Measurements from ENCODE around the gene LKAAEAR1. TPM values are rescaled to one million over a fixed set of nuclear protein-coding genes. Genes with fewer than 3 reads are reported as not detected.

The LKAAEAR1 gene
- polyA plus RNA-seq, 1 donor from 2014 or later, result 0.83 TPM

DNA sequence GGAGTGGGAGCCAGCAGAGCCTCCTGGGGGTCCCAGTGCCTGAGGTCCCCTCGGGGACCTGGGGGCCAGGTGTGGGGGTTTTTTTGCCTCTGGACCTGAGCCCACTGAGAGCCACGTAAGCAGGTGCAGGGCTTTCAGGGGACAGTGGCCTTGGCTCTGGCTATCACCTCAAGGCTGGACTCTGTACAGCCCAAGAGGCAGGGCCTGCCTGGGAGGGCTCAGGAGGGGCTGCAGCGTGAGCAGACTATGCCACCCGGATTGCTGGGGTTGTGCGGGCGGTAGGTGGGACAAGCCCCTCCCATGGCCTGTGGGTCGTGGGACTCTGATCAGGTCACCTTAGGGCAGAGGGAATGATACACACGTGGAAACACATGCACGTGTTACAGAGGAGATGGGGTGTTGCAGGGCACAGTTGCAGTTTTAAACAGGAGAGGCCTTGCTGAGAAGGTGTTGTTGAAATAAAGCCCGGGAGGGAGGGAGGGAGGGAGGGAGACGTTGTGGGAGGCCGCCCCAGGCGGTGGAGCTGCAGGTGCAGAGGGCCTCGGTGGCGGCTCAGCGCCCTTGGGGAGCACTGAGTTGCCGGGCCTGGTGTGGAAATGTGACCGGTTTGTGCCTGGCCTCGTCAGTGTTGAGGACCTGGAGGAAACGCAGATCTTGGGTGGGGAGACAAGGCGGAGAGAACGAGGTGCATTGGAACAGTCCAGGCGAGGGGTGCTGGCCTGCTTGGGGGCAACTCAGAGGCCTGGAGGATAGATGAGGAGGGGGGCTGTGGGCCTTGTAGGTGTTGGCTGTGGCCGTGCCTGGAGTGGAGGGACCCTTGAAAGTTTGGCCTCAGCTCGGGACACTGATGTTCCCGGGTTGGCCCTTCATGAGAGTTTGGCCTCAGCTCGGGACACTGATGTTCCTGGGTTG is 18.9 kb downstream of the LKAAEAR1 start:
- peak overlapping the region; percentile 87 to 96 (median 93) for H3K27ac Mint-ChIP-seq
- peak overlapping the region in 3 of 4 donors; percentile 70 to 89 (median 84) for H3K4me3 Mint-ChIP-seq
- no peaks in the 10 kb centered on the region for H3K9me3 Mint-ChIP-seq
- H3K36me3 Mint-ChIP-seq, result peaks cover 1% of the 10 kb centered on the region
- peaks cover 17 to 31% (median 20%) of the 10 kb centered on the region in 3 donors for H3K4me1 Mint-ChIP-seq
- peaks cover 4% of the 10 kb centered on the region for H3K27me3 Mint-ChIP-seq

GRCh38 chr20:64064145-64064698 is 20.0 kb downstream of the LKAAEAR1 start:
- Mint-ChIP-seq H3K9me3 (no peaks in the 10 kb centered on the region), H3K27me3 (peaks cover 4% of the 10 kb centered on the region), H3K4me1 (peaks cover 17 to 31% (median 20%) of the 10 kb centered on the region in 3 donors), H3K27ac (peak overlapping the region in 2 of 3 donors; percentile 61 to 69), H3K4me3 (peak overlapping the region; percentile 70 to 95 (median 86)), H3K36me3 (peaks cover 1% of the 10 kb centered on the region)

- Mint-ChIP-seq H3K36me3 (peaks cover 1% of the 10 kb centered on the region), H3K4me3 (peak overlapping the region; percentile 80 to 95 (median 86)), H3K4me1 (peaks cover 17 to 31% (median 20%) of the 10 kb centered on the region in 3 donors), H3K27me3 (peaks cover 4% of the 10 kb centered on the region), H3K9me3 (no peaks in the 10 kb centered on the region), H3K27ac (peak overlapping the region in 2 of 3 donors; percentile 28 to 61)
These were observed 20.6 kb downstream of the LKAAEAR1 start for GRCh38 chr20:64063389-64064144.

- peak within 1 kb of the TSS; percentile 80 to 95 (median 86) for H3K4me3 Mint-ChIP-seq
- H3K9me3 Mint-ChIP-seq, result no peaks in the 10 kb centered on the region
- peaks cover 17 to 37% (median 25%) of the 10 kb centered on the region in 3 donors for H3K4me1 Mint-ChIP-seq
- H3K27ac Mint-ChIP-seq, result peak within 1 kb of the TSS in 2 of 3 donors; percentile 28 to 61
- H3K36me3 Mint-ChIP-seq, result peaks cover 1% of the 10 kb centered on the region
- peaks cover 4% of the 10 kb centered on the region for H3K27me3 Mint-ChIP-seq
These were observed 21.4 kb downstream of the LKAAEAR1 start, which contains the start of gene TCEA2 for GRCh38 chr20:64062596-64063388. TSS of gene TCEA2 (plus strand) at chr20:64063198. CDS start at chr20:64063313, 115 bp downstream.

DNA sequence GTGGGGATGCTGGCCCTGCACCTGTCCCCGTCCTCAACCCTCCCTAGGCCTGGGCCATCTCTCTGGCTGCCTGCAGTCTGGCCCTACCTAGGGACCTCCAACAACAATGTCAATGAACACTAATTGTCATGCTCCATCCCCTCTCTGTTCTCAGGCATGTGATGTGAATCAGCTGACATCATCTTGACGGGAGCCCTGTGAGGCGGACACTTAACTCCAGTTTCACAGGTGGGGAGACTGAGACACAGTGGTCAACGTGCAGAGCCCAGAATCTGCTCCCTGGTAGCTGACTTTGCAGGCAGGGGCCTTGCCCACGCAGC is 22.0 kb downstream of the LKAAEAR1 start:
- Mint-ChIP-seq H3K4me1 (peaks cover 17 to 39% (median 25%) of the 10 kb centered on the region in 3 donors), H3K27me3 (peaks cover 4% of the 10 kb centered on the region), H3K9me3 (no peaks in the 10 kb centered on the region), H3K27ac (peak overlapping the region in 1 of 3 donors; percentile 18), H3K4me3 (peak overlapping the region in 3 of 4 donors; percentile 65 to 83 (median 81)), H3K36me3 (peaks cover 1% of the 10 kb centered on the region)

GRCh38 chr20:64058536-64058935 is 25.7 kb downstream of the LKAAEAR1 start:
- Mint-ChIP-seq H3K27me3 (peaks cover 7% of the 10 kb centered on the region), H3K4me3 (peak overlapping the region in 1 of 4 donors; percentile 54), H3K4me1 (peaks cover 0 to 13% (median 7%) of the 10 kb centered on the region in 3 donors), H3K36me3 (peaks cover 3% of the 10 kb centered on the region), H3K27ac (peak overlapping the region in 1 of 3 donors; percentile 31), H3K9me3 (no peaks in the 10 kb centered on the region)

DNA sequence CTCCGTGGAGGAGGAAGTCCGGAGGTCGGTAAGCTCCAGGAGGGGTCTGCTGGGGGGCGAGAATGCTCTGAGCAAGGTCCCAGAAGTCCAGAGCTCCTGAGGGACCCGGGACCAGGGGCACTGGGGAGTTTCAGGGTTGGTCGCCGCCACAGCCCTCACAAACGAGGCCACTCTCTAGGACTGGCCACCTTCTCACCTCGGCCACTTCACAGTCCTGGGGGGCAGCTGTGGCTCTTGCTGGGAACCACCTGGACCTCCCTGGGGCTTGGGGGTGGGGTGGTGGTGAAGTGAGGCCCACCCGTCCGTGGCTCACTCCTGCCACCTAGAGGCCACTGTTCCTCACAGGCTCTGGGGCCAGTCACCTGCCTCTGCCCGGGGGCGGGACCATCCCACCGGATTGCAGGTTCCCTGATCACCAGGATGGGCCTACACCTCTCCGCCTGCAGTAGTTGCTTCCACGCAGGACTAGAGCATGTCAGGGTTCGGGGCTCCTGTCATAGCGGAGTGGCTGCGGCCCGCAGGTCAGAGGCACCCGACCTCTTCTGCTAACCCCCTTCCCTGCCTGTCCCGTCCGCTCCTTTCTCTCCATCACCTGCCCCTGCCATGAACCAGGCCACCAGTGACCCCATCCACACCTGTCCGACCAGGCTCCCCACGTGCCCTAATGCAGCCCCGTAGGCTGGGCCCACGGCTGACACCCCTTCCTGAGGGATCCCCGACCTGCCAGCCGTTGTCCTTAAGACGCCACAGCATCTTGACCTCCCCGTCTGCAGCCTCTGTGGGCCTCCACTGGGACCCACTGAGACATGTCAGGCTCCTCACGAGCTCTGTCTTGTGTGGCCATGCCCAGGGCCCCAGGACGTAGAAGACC is 26.3 kb downstream of the LKAAEAR1 start:
- peaks cover 13% of the 10 kb centered on the region for H3K27me3 Mint-ChIP-seq
- no peak overlapping the region for H3K27ac Mint-ChIP-seq
- H3K4me1 Mint-ChIP-seq, result peaks cover 0 to 13% (median 11%) of the 10 kb centered on the region in 3 donors
- H3K9me3 Mint-ChIP-seq, result no peaks in the 10 kb centered on the region
- peaks cover 3% of the 10 kb centered on the region for H3K36me3 Mint-ChIP-seq
- H3K4me3 Mint-ChIP-seq, result peak overlapping the region in 3 of 4 donors; percentile 8 to 78 (median 54)

GRCh38 chr20:64056889-64057627 is 27.1 kb downstream of the LKAAEAR1 start:
- peaks cover 0 to 11% (median 11%) of the 10 kb centered on the region in 3 donors for H3K4me1 Mint-ChIP-seq
- H3K27ac Mint-ChIP-seq, result no peak overlapping the region
- peaks cover 3% of the 10 kb centered on the region for H3K36me3 Mint-ChIP-seq
- H3K9me3 Mint-ChIP-seq, result no peaks in the 10 kb centered on the region
- peaks cover 15% of the 10 kb centered on the region for H3K27me3 Mint-ChIP-seq
- peak overlapping the region in 1 of 4 donors; percentile 78 for H3K4me3 Mint-ChIP-seq

DNA sequence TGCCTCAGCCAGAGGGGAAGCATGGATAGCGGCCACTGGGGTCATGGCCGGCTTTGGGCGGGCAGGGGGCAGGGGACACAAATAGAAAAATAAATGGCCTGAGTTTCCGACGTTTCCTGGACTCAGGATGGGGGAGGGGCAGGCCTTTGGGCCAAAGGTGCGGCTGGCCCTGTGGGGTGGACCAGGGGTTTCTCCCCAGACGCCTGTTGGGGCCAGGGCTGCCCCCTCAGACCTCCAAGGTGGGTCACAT is 27.6 kb downstream of the LKAAEAR1 start:
- Mint-ChIP-seq H3K4me3 (no peak overlapping the region), H3K27me3 (peaks cover 20% of the 10 kb centered on the region), H3K27ac (no peak overlapping the region), H3K36me3 (peaks cover 3% of the 10 kb centered on the region), H3K4me1 (peaks cover 0 to 11% (median 9%) of the 10 kb centered on the region in 3 donors), H3K9me3 (no peaks in the 10 kb centered on the region)

- H3K4me3 Mint-ChIP-seq, result peak overlapping the region in 1 of 4 donors; percentile 9
- H3K27ac Mint-ChIP-seq, result no peak overlapping the region
- H3K36me3 Mint-ChIP-seq, result peaks cover 3% of the 10 kb centered on the region
- H3K27me3 Mint-ChIP-seq, result peaks cover 22% of the 10 kb centered on the region
- peaks cover 0 to 11% (median 9%) of the 10 kb centered on the region in 3 donors for H3K4me1 Mint-ChIP-seq
- no peaks in the 10 kb centered on the region for H3K9me3 Mint-ChIP-seq
These were observed 28.1 kb downstream of the LKAAEAR1 start for GRCh38 chr20:64055893-64056638.

DNA sequence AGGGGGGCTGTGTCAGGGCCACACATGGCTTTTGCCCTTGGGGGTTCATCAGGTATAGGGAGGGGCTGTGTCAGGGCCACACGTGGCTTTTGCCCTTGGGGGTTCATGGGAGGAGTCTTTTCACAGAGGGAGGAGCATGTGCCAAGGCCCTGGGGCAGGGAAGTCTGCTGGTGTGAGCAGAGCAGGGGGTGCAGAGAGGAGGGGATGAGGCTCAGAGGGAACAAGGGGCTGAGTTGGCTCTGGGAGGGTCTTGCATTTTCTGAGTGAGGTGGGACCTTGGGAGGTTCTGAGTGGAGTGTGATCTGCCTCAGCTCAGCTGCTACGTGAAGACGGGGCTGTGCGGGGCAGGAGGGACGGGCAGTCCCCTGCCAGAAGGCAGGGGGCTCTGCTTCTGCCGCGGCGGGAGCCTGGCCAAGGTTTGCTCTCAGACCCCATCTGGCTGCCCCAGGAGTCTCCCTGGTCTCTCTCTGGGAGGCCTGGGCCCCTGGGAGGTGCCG is 28.8 kb downstream of the LKAAEAR1 start:
- H3K4me3 Mint-ChIP-seq, result peak overlapping the region in 1 of 4 donors; percentile 19
- H3K9me3 Mint-ChIP-seq, result no peaks in the 10 kb centered on the region
- peaks cover 28% of the 10 kb centered on the region for H3K27me3 Mint-ChIP-seq
- H3K36me3 Mint-ChIP-seq, result peaks cover 3% of the 10 kb centered on the region
- no peak overlapping the region for H3K27ac Mint-ChIP-seq
- peaks cover 0 to 11% (median 9%) of the 10 kb centered on the region in 3 donors for H3K4me1 Mint-ChIP-seq

GRCh38 chr20:64053841-64054661 is 30.1 kb downstream of the LKAAEAR1 start:
- Mint-ChIP-seq H3K4me1 (peaks cover 0 to 11% (median 9%) of the 10 kb centered on the region in 3 donors), H3K27ac (peak overlapping the region in 1 of 3 donors; percentile 57), H3K9me3 (no peaks in the 10 kb centered on the region), H3K36me3 (peaks cover 3% of the 10 kb centered on the region), H3K27me3 (peaks cover 34% of the 10 kb centered on the region), H3K4me3 (no peak overlapping the region)

Measured in IgD-negative memory B cell (primary cell).